Uterus (tissue), 4 donors: ENCODE measurements around the gene EVA1C. TPM values are rescaled to one million over a fixed set of nuclear protein-coding genes. Genes with fewer than 3 reads are reported as not detected.
"Not testable (repeated sequence)": the region's sequence is repeated elsewhere in the genome, so short reads cannot be mapped to it uniquely, and the experiment has no call there.

Experiments
- DNase-seq, 2 donors: peaks; one replicate each; pipeline ENCODE4 v3.0.0-alpha.2; 2019 to 2020
- H3K27ac ChIP-seq, 2 donors: fragments of 200-600 bp; sonication (generic); 1 replicate in 1 of 2; 2 replicates in 1 of 2; pipeline ENCODE4 v1.5.1; 2016 to 2018
- H3K27me3 ChIP-seq, 2 donors: fragments of 200-600 bp; sonication (generic); one replicate each; pipeline ENCODE4 v1.5.1; 2018 to 2019; ENCODE audit warnings: control low read depth in 1 of 2
- H3K36me3 ChIP-seq, 2 donors: fragments of 200-600 bp; sonication (generic); one replicate each; pipeline ENCODE4 v1.5.1; 2019; ENCODE audit warnings: control low read depth in 1 of 2
- H3K4me1 ChIP-seq, 2 donors: fragments of 200-600 bp; sonication (generic); one replicate each; pipeline ENCODE4 v1.5.1; 2018 to 2019; ENCODE audit warnings: control low read depth in 1 of 2
- H3K4me3 ChIP-seq, 2 donors: fragments of 200-600 bp; sonication (generic); 1 replicate in 1 of 2; 2 replicates in 1 of 2; pipeline ENCODE4 v1.5.1; 2018 to 2019; ENCODE audit warnings: mild to moderate bottlenecking in 1 of 2
- H3K9me3 ChIP-seq, 2 donors: fragments of 200-600 bp; sonication (generic); one replicate each; pipeline ENCODE4 v1.5.1; 2019; ENCODE audit warnings: control low read depth in 1 of 2
- CTCF ChIP-seq, 4 experiments: fragments of 200-600 bp in 2 of 4; fragments of 450-650 bp in 2 of 4; sonication (generic) in 2 of 4; IDR thresholded peaks; one replicate each; pipeline ENCODE4 v1.5.1; 2016 to 2019; ENCODE audit warnings: antibody characterized with exemption in 4 of 4, mild to moderate bottlenecking in 2 of 4, moderate library complexity in 1 of 4
- POLR2A ChIP-seq, 2 donors: fragments of 450-650 bp; IDR thresholded peaks; one replicate each; pipeline ENCODE4 v1.6.1; 2016; ENCODE audit warnings: antibody characterized with exemption in 2 of 2, mild to moderate bottlenecking in 1 of 2, moderate library complexity in 1 of 2
- intact Hi-C: fragments of 100-400 bp; cut with DNase I; formaldehyde crosslinking; loops from one replicate; pipeline ENCODE4 v1.15.1; 2023; ENCODE audit warnings: low total_unique reads
- total RNA-seq, 4 donors: library from RNA; depleted of rRNA in 3 of 4; stranded (reverse); fragments of >200 nt in 3 of 4; gene quantifications; one replicate each; pipeline versions ENCODE4 v1.1.0 to v1.2.4, GENCODE V29; 2014 to 2023
- donor health status: DM: yes; HTN: yes; CAD: no.

Gene EVA1C
- total RNA-seq, 4 donors from 2014 or later = 8.3 to 105 (median 48.7) TPM

GRCh38 chr21:32523988-32524719, 111.6 kb downstream of the EVA1C start:
- no peak for TF ChIP-seq CTCF (IDR thresholded peaks at IDR 0.05)
- TF ChIP-seq POLR2A (IDR thresholded peaks at IDR 0.05) = no peak
- peak overlapping the region; percentile 84 to 90 for H3K27ac ChIP-seq
- intact Hi-C loops = no loop called here
- H3K4me3 ChIP-seq = no peak overlapping the region
- H3K4me1 ChIP-seq = peaks cover 0 to 11% of the 10 kb centered on the region in 2 donors
- no peaks in the 10 kb centered on the region for H3K36me3 ChIP-seq
- peak; percentile 41 to 63 for DNase-seq
- H3K27me3 ChIP-seq = no peaks in the 10 kb centered on the region
- H3K9me3 ChIP-seq = no peaks in the 10 kb centered on the region

DNA sequence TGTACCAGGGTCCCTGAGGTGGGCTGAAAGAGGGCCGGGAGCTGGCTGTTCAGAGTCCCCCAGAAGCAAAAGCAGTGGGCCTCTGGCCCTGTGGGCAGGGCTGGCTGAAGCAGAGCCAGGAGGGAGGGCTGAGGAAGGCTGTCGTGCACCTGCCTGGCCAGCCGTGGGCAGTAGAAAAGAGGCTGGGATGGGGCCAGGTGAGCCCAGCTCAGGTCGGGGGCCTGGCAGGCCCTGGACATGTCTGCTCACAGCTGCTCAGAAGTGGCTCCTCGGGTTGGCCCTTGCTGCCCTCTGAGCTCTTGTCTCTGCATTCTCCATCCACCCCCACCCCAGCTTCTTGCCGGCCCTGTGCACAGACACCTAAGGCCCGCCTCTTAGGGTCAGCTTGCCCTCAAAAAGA, 112.8 kb downstream of the EVA1C start:
- no peak for DNase-seq
- H3K4me1 ChIP-seq = peaks cover 0 to 11% of the 10 kb centered on the region in 2 donors
- no peak overlapping the region for H3K4me3 ChIP-seq
- H3K27me3 ChIP-seq = no peaks in the 10 kb centered on the region
- intact Hi-C loops = no loop called here
- no peaks in the 10 kb centered on the region for H3K36me3 ChIP-seq
- no peaks in the 10 kb centered on the region for H3K9me3 ChIP-seq
- peak overlapping the region; percentile 84 to 90 for H3K27ac ChIP-seq
- TF ChIP-seq CTCF (IDR thresholded peaks at IDR 0.05) (no peak), POLR2A (IDR thresholded peaks at IDR 0.05) (no peak)

DNA sequence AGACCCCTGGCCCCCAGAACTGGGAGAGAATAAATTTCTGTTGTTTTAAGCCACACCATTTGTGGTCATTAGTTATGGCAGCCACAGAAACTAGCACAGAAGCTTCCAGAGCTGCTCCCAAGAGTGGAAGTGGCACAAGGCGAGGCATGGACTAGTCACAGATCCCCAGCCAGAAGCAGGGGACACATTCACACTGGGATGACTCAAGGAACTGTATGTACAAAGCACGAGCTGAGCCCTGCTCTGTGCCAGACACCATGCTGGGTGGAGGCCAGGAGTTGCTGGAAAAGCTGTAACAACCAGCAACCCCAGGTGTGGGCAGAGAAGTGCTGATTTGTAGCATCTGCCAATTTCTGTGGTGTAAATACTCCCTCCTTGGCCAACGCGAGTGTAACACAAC, 117.2 kb downstream of the EVA1C start:
- peaks cover 0 to 8% of the 10 kb centered on the region in 2 donors for H3K4me1 ChIP-seq
- no peak for TF ChIP-seq POLR2A (IDR thresholded peaks at IDR 0.05)
- TF ChIP-seq CTCF (IDR thresholded peaks at IDR 0.05) = no peak
- H3K27me3 ChIP-seq = no peaks in the 10 kb centered on the region
- no peaks in the 10 kb centered on the region for H3K9me3 ChIP-seq
- H3K36me3 ChIP-seq = no peaks in the 10 kb centered on the region
- H3K27ac ChIP-seq = no peak overlapping the region
- no peak overlapping the region for H3K4me3 ChIP-seq
- DNase-seq = no peak
- intact Hi-C loops = no loop called here

DNA sequence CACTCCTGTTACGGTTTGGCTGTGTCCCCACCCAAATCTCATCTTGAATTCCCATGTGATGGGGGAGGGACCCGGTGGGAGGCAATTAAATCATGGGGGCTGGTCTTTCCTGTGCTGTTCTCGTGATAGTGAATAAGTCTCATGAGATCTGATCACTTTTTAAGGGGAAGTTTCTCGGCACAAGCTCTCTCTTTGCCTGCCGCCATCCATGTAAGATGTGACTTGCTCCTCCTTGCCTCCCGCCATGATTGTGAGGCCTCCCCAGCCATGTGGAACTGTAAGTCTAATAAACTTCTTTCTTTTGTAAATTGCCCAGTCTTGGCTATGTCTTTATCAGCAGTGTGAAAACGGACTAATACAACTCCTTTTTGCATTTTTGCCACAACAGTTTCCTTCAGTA, 118.3 kb downstream of the EVA1C start:
- H3K36me3 ChIP-seq, H3K4me3 ChIP-seq, intact Hi-C loops, H3K27ac ChIP-seq, H3K27me3 ChIP-seq, H3K9me3 ChIP-seq, H3K4me1 ChIP-seq, DNase-seq: not testable (repeated sequence)

DNA sequence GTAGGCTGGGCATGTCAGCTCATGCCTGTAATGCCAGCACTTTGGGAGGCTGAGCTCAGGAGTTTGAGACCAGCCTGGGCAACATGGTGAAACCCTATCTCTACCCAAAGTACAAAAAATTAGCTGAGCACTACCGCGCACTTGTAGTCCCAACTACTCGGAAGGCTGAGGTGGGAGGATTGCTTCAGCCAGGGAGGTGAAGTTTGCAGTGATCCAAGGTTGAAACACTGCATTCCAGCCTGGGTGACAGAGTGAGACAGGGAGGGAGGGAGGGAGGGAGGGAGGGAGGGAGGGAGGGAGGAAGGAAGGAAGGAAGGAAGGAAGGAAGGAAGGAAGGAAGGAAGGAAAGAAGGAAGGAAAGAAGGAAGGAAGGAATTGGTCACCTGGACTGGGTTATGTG, 119.1 kb downstream of the EVA1C start:
- H3K27ac ChIP-seq, H3K4me1 ChIP-seq, H3K4me3 ChIP-seq, intact Hi-C loops, H3K27me3 ChIP-seq, H3K36me3 ChIP-seq, H3K9me3 ChIP-seq, DNase-seq: not testable (repeated sequence)

DNA sequence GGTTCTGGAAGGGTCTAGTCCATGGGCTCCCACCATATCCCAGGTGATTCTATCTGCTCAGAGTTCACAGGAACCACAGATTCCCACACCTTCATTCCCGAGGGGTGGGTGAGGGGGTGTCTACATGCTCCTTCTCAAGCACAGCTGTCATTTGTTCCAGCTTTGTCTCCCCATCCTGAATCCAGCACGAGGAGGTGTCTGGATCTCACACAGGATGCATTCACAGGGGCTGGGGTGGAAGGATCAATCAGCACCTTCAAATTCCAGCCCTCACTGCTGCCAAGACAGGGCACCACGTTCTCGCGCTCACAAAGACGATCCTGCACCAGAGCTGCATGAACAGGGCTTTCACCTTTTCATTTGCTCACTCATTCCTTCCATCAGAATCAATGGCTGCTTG, 120.1 kb downstream of the EVA1C start:
- no peak for DNase-seq
- no peaks in the 10 kb centered on the region for H3K4me1 ChIP-seq
- H3K9me3 ChIP-seq = no peaks in the 10 kb centered on the region
- no peak overlapping the region for H3K27ac ChIP-seq
- no peaks in the 10 kb centered on the region for H3K36me3 ChIP-seq
- intact Hi-C loops = no loop called here
- no peaks in the 10 kb centered on the region for H3K27me3 ChIP-seq
- no peak overlapping the region for H3K4me3 ChIP-seq
- TF ChIP-seq POLR2A (IDR thresholded peaks at IDR 0.05) (no peak), CTCF (IDR thresholded peaks at IDR 0.05) (no peak)
